Inflammatory macrophage (primary cell): ENCODE data around the gene ABR.

Experiments
- DNase-seq, 2 donors: peaks; one replicate each; pipeline ENCODE4 v3.0.0-alpha.2; 2020 to 2022

Gene ABR

GRCh38 chr17:954431-955164 lies 225.2 kb downstream of the ABR start:
- no peak for DNase-seq

GRCh38 chr17:953767-954166 lies 226.0 kb downstream of the ABR start:
- DNase-seq: no peak
